Measurements from ENCODE around the gene HAUS3.

Gene HAUS3

GRCh38 chr4:2241410-2242353, at the start of gene HAUS3, which contains the start of gene POLN:
Gene HAUS3 (minus strand): TSS chr4:2242121. CDS start chr4:2240946, 1,175 bp downstream.
Gene POLN (minus strand): TSS chr4:2242121. CDS start chr4:2229231, 12,890 bp downstream.
- DNase-seq, result peak; percentile 99

GRCh38 chr4:2290974-2291704, 49.2 kb upstream of the HAUS3 start:
- DNase-seq, result peak; percentile 58 to 63

DNA sequence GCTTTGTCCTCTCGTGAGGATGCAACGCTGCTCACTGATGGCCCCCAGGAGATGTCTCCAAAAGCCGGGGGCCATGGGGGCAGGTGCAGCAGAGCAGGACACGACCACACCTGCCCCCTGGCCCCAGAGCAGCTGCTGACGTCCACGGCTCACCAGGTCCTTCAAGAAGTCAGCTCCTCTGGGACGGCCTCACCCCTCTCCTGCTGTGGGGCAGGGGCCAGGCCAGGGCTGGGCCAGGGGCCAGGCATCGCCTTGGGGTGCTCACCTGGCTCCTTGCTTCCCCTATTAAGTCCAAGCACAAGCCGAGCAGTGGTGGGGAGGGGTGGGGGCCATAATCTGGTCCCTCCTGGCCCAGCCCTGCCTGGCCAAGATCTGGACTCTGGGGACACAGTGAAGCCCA, 48.6 kb upstream of the HAUS3 start:
- no peak for DNase-seq

DNA sequence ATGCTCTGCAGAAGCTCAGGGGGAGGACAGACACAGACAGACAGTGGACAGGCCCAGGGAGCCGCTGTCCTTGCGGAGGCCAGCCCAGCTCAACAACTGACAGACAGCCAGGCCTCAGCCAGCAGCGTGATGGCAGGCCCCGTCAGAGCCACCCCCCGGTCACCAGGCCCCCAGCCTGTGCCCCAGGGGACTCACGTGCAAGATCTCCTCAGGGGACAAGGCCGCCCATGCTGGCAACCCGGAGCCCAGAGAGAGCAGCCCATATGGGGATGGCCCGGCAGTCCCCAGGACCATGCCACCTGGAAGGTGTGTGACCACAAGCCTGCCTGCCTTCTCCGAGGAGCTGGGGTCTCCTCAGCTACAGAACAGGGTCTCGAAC, 48.0 kb upstream of the HAUS3 start:
- no peak for DNase-seq

DNA sequence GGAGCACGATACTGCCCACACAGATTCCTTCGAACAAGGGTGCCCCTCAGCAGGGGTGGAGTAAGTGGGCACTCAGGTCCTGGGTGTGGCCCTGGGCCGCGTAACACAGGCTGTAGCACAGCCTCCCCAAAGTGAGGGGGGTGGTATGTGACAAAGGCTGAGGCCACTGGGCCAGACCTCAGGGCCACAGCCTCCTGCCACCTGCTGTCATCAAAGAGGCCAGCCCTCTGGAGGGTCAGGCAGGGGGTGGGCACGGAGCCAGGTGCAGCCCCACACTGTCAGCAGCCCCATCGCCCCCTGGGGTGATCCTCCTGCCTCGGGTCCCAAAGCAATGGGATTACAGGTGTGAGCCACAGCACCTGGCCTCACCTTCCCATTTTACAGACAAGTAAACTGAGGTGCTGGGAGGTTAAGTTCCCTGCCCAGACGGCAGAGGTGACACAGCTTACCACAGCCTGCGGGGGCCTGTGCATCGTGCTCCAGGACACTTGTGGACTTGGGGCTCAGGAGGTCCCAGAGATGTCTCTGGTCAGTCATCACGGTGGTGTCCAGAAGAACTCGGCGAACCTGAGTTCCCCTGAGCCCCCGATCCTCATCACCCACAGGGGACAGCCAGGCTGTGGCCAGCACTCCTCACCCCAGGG, 47.5 kb upstream of the HAUS3 start:
- DNase-seq, result no peak

GRCh38 chr4:2288051-2288541, 46.2 kb upstream of the HAUS3 start:
- no peak for DNase-seq

- no peak for DNase-seq
These were observed 45.6 kb upstream of the HAUS3 start for GRCh38 chr4:2287594-2287915.

- no peak for DNase-seq
These were observed 45.1 kb upstream of the HAUS3 start for GRCh38 chr4:2286904-2287593.

DNA sequence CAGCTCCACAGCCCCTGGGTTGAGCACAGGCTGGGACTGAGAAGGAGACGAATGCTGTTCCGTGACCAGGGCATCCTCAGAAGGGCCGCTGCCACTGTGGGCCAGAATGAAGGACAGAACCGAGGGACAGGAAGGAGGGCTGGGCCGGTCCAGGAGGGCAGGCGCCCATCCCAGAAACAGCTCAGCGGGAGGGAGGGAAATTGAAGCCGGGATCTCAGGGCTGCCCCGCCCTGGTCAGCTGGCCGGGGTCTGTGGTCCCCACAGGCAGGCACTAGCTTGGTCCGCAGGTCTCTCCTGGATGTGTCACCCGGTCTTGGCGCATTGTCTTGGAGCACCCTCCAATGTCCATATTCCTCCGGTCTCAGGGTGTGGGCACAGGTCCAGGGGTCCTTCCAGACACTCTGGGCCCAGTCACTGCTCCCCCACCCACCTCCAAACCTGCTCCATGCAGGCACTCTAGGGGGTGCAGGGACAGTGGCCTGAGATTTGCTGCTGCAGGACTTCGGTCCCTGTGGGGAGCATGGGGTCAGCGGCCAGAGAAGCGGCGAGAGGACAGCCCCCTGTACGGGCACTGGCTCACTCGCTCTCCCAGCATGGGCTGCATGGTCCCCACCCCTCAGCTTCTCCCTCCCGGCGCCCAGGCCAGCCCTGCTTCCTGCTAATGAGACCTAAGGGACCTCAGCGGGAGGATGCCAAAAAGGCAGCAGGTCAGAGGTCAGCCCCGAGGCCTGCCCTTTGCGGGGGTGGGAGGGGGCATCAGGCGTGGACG, 43.9 kb upstream of the HAUS3 start:
- no peak for DNase-seq

- no peak for DNase-seq
These were observed 43.2 kb upstream of the HAUS3 start for GRCh38 chr4:2284934-2285612.

GRCh38 chr4:2284161-2284933, 42.4 kb upstream of the HAUS3 start:
- no peak for DNase-seq

GRCh38 chr4:2283199-2283711, 41.3 kb upstream of the HAUS3 start:
- no peak for DNase-seq

DNA sequence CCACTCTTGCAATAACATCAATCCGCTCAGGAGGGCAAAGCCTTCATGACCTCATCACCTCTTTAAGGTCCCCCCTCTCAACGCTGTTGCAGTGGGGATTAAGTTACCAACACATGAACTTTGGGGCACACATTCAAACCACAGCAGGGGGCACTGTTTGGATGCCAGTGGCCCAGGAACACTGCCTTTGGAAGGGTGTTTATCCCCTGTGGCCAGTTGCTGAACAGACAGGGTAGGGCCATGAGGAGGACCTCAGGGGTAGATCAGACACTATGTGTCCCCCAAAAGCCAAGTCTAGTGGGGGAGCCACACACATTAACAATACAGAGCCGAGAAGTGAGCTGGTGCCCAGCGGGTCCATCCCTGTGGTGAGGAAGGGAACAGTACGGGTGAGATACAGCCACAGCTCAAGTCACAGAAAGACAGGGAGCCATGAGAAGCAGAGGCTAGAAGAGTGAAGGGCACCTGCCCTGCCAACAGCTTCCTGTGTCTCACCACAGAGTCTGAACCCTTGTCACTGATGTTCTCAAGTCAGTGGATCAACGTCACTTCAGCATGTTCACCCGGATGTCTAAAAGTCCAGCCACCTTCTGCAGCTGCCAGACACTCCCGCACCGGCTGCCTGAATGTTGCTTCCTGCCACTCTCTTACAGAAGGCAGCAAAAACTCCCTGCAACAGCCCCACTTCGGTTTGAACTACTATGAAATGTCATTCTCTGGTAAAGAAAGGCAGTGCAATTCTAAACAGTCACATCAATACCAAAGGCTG, 39.8 kb upstream of the HAUS3 start:
- peak; percentile 43 to 60 for DNase-seq

DNA sequence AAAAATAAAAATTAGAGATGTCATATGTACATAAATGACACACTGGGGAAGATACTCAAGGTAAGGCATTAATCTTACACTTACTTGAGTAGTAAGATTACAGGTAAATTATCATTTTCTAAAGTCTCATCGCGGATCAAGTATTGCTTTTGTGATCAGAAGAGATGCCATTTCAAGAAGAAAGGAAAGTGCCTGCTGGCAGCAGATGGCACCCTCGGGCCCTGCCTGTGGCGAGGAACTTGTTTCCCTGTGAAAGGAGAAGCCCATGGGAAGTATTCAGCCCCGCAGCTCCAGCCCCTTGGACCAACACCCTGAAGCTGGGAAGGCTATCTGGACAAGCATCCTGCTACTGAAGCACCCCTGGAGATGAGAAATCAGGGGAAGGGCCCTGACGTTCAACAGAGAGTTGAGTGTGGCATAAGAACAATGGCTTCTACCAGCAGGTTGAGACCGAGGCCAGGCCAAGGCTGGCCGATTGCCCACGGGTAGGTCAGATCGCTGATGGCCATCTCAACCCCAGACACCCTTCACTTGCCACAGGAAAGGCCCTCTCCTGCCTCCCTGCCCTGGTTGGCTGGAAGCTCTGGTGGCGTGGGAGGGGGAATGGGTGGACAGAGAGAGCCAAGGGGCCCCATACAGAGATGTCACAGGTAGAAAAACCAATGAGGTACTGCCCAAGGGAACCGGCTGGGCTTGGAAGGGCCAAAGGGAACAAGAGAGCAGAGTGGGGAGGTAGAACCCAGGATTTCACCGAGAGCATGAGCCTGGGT, 38.8 kb upstream of the HAUS3 start:
- no peak for DNase-seq

DNA sequence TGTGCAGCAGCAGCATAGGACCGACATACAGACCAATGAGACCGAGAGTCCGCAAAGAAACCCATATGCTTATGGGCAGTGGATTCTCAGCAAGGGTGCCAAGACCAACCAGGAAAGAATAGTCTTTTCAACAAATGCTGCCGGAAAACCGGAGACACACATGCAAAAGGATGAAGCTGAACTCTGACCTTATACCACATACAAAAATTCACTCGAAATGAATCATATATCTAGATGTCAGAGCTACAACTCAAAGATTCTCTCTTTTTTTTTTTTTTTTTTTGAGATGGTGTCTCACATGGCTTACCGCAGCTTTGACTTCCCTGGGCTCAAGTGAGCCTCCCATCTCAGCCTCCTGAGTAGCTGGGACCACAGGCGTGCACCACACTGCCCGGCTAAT, 36.0 kb upstream of the HAUS3 start:
- no peak for DNase-seq

GRCh38 chr4:2276581-2277325, 34.8 kb upstream of the HAUS3 start:
- DNase-seq, result no peak

GRCh38 chr4:2275546-2276251, 33.8 kb upstream of the HAUS3 start:
- DNase-seq, result no peak
